VCaP (cell line): ENCODE results near the gene TBC1D9.
"Not testable (repeated sequence)": the region's sequence is repeated elsewhere in the genome, so short reads cannot be mapped to it uniquely, and the experiment has no call there.

Source experiments
- H3K27ac ChIP-seq: fragments of 450-650 bp; 2 replicates; pipeline ENCODE4 v1.5.1; 2017
- CTCF ChIP-seq: fragments of 450-650 bp; conservative IDR thresholded peaks from 2 replicates; pipeline ENCODE4 v1.5.1; 2017; ENCODE audit warnings: mild to moderate bottlenecking, moderate library complexity

The TBC1D9 gene

GRCh38 chr4:140790171-140790570, 34.0 kb upstream of the TBC1D9 start:
- TF ChIP-seq CTCF: no peak

GRCh38 chr4:140789759-140790158, 33.6 kb upstream of the TBC1D9 start:
- TF ChIP-seq CTCF: no peak

More at GRCh38 chr4:140790171-140790570, 34.0 kb upstream of the TBC1D9 start:
- no peak overlapping the region for H3K27ac ChIP-seq

DNA sequence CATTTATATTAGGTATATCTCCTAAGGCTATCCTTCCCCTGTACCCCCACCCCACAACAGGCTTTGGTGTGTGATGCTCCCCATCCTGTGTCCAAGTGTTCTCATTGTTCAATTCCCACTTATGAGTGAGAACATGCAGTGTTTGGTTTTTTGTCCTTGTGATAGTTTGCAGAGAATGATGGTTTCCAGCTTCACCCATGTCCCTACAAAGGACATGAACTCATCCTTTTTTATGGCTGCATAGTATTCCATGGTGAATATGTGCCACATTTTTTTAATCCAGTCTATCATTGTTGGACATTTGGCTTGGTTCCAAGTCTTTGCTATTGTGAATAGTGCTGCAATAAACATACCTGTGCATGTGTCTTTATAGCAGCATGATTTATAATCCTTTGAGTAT, 26.6 kb upstream of the TBC1D9 start:
- not testable (repeated sequence) for H3K27ac ChIP-seq

More at GRCh38 chr4:140789759-140790158, 33.6 kb upstream of the TBC1D9 start:
- H3K27ac ChIP-seq: no peak overlapping the region

DNA sequence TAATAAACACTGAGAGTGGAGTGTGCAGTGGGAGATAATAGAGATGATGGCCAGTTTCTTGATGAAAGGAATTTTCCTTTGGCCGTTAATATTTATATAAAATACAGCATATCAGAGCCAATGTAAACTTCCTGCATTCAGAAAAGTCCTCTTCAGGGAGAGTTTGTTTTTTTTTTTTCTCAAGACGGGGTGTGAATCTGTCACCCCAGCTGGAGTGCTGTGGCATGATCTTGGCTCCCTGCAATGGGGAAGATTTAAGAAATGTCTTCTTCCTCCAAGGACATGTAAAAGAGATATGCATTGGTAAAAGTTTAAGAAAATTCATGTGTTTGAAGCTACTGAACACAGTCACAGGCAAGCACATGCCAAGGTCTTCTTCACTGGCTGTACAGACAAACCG, 25.4 kb upstream of the TBC1D9 start:
- H3K27ac ChIP-seq: no peak overlapping the region
- TF ChIP-seq CTCF: no peak

GRCh38 chr4:140777894-140778293, 21.7 kb upstream of the TBC1D9 start:
- no peak for TF ChIP-seq CTCF
- H3K27ac ChIP-seq: no peak overlapping the region

- H3K27ac ChIP-seq: no peak overlapping the region
- no peak for TF ChIP-seq CTCF
These were observed 21.2 kb upstream of the TBC1D9 start for GRCh38 chr4:140777386-140777785.

DNA sequence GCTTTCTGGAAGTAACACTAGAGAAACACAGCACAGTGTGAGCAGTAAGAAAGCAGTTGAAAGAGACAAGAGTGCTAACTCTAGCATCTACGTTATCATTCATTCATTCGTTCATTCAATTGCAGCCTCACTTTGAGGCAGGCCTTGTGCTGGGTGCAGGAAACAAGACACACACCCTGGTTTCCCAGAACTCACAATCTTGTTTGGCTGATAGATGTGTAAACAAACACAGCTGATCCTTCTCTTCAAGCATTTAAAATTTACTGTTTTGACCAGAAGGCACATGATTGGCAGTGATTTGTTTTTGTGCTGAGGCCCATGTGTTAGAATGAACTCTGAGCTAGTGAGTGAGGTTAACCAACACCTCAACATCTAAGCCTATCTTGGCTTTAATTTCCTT, 20.4 kb upstream of the TBC1D9 start:
- TF ChIP-seq CTCF: no peak
- 0 out of 2 replicates have a peak overlapping the region, but pooled peaks have one; percentile 7 for H3K27ac ChIP-seq

GRCh38 chr4:140774956-140775355, 18.8 kb upstream of the TBC1D9 start:
- TF ChIP-seq CTCF: no peak
- no peak overlapping the region for H3K27ac ChIP-seq
